ENCODE results near the gene SH3RF3. TPM values are rescaled to one million over a fixed set of nuclear protein-coding genes. Genes with fewer than 3 reads are reported as not detected.

Gene SH3RF3
- polyA plus RNA-seq, 1 of the 3 experiments (the other 2 are of a cell fraction), result 1.9 TPM

GRCh38 chr2:109417701-109418335 is 288.8 kb downstream of the SH3RF3 start:
- no peaks in the 10 kb centered on the region for H3K36me3 ChIP-seq (replicated peaks in 1 of 2; ENCODE audit: control insufficient read depth in 1 of 2, insufficient read depth in 2 of 2, low read length in 1 of 2)
- H3K4me2 ChIP-seq, result no peak overlapping the region
- no peak for DNase-seq
- TF ChIP-seq EZH2phosphoT487 (IDR thresholded peaks at IDR 0.05; ENCODE audit: borderline replicate concordance, low read depth), result no peak
- no peak for TF ChIP-seq IRF3 (IDR thresholded peaks at IDR 0.05; ENCODE audit: low read depth, low read length)
- TF ChIP-seq GATA2 (CRISPR knock-in tag; IDR thresholded peaks at IDR 0.05), result no peak
- no peak for TF ChIP-seq FOSL2 (IDR thresholded peaks at IDR 0.05; ENCODE audit: borderline replicate concordance, low read depth)
- no peak for TF ChIP-seq MXI1 (IDR thresholded peaks at IDR 0.05; ENCODE audit: low read depth, low read length)
- no peak for TF ChIP-seq GABPA (IDR thresholded peaks at IDR 0.05; ENCODE audit: low read depth)
- peaks cover 16% of the 10 kb centered on the region for H3F3A ChIP-seq (replicated peaks; ENCODE audit: insufficient read depth)
- H3K9me3 ChIP-seq, result no peaks in the 10 kb centered on the region
- peaks cover 9 to 11% of the 10 kb centered on the region in 2 experiments; a peak in 2 of 4 replicates for H3K4me1 ChIP-seq (ENCODE audit: control insufficient read depth in 1 of 2, insufficient read depth in 2 of 2, low read depth in 1 of 2, low read length in 1 of 2)
- H3K9ac ChIP-seq, result no peak overlapping the region
- H3K4me3 ChIP-seq (ENCODE audit: low read depth in 2 of 2, low read length in 1 of 2), result no peak overlapping the region
- no peaks in the 10 kb centered on the region for H3K27me3 ChIP-seq (ENCODE audit: insufficient read depth)
- H3K79me2 ChIP-seq (ENCODE audit: insufficient read depth), result no peaks in the 10 kb centered on the region
- peaks cover 5% of the 10 kb centered on the region; the same call in 1 of the 2 replicates for H4K20me1 ChIP-seq (ENCODE audit: insufficient read depth)
- POLR2A ChIA-PET, result no interaction called here
- no peak overlapping the region for H2AFZ ChIP-seq (ENCODE audit: low read depth)
- no peaks in the 10 kb centered on the region for H3K9me2 ChIP-seq
- H3K27ac ChIP-seq (ENCODE audit: low read depth in 2 of 2, low read length in 1 of 2), result no peak overlapping the region
- 84% methylated on average over 6 of the region's 10 CpGs for WGBS (ENCODE audit: low lambda C conversion rate)
- CTCF ChIA-PET, result interaction anchor here (1.4 kb wide), 1 partner anchor 93 kb away, joined by 4 read pairs; no protein-coding TSS in a partner anchor

GRCh38 chr2:109418716-109419115 is 289.7 kb downstream of the SH3RF3 start:
- Histone ChIP-seq H3K4me2 (no peak overlapping the region), H3K36me3 (replicated peaks in 1 of 2; ENCODE audit: control insufficient read depth in 1 of 2, insufficient read depth in 2 of 2, low read length in 1 of 2) (no peaks in the 10 kb centered on the region), H3K27ac (ENCODE audit: low read depth in 2 of 2, low read length in 1 of 2) (no peak overlapping the region), H3K9ac (no peak overlapping the region), H3K4me3 (ENCODE audit: low read depth in 2 of 2, low read length in 1 of 2) (no peak overlapping the region), H3K9me3 (no peaks in the 10 kb centered on the region), H3F3A (replicated peaks; ENCODE audit: insufficient read depth) (peaks cover 16% of the 10 kb centered on the region), H4K20me1 (ENCODE audit: insufficient read depth) (peaks cover 5% of the 10 kb centered on the region; the same call in 1 of the 2 replicates), H3K79me2 (ENCODE audit: insufficient read depth) (no peaks in the 10 kb centered on the region), H3K4me1 (ENCODE audit: control insufficient read depth in 1 of 2, insufficient read depth in 2 of 2, low read depth in 1 of 2, low read length in 1 of 2) (peaks cover 9 to 11% of the 10 kb centered on the region in 2 experiments; a peak in 2 of 4 replicates), H3K27me3 (ENCODE audit: insufficient read depth) (no peaks in the 10 kb centered on the region), H3K9me2 (no peaks in the 10 kb centered on the region), H2AFZ (ENCODE audit: low read depth) (no peak overlapping the region)
- 68% methylated on average over 3 of the region's 7 CpGs for WGBS (ENCODE audit: low lambda C conversion rate)
- no peak for DNase-seq
- ChIA-PET POLR2A (no interaction called here), CTCF (interaction anchor here (1.0 to 1.4 kb wide), 3 partner anchors 9 to 92 kb away, joined by 3 to 4 read pairs (median 4); no protein-coding TSS in a partner anchor)
- no peak for TF ChIP-seq FOXJ3 (CRISPR knock-in tag; IDR thresholded peaks at IDR 0.05)
- no peak for TF ChIP-seq MXI1 (IDR thresholded peaks at IDR 0.05; ENCODE audit: low read depth, low read length)
- TF ChIP-seq MEF2A (IDR thresholded peaks at IDR 0.05; ENCODE audit: borderline replicate concordance, low read depth), result no peak
- TF ChIP-seq NFIC (IDR thresholded peaks at IDR 0.05; ENCODE audit: borderline replicate concordance), result no peak
- no peak for TF ChIP-seq RCOR1 (IDR thresholded peaks at IDR 0.05; ENCODE audit: low read length)
- no peak for TF ChIP-seq GABPA (IDR thresholded peaks at IDR 0.05; ENCODE audit: low read depth)
- TF ChIP-seq IRF3 (IDR thresholded peaks at IDR 0.05; ENCODE audit: low read depth, low read length), result no peak
- TF ChIP-seq SIN3A (IDR thresholded peaks at IDR 0.05; ENCODE audit: borderline replicate concordance, low read depth, low read length), result no peak
- TF ChIP-seq TEAD4 (IDR thresholded peaks at IDR 0.05; ENCODE audit: borderline replicate concordance, insufficient read depth), result no peak
- no peak for TF ChIP-seq RAD21 (IDR thresholded peaks at IDR 0.05; ENCODE audit: low read length)
- no peak for TF ChIP-seq NRF1 (IDR thresholded peaks at IDR 0.05; ENCODE audit: low read depth, low read length)
- no peak for TF ChIP-seq FOXM1 (IDR thresholded peaks at IDR 0.05; ENCODE audit: low read depth)
- no peak for TF ChIP-seq ELF1 (IDR thresholded peaks at IDR 0.05)
- no peak for TF ChIP-seq EP300 (IDR thresholded peaks at IDR 0.05; ENCODE audit: borderline replicate concordance in 1 of 2, low read depth in 1 of 2, low read length in 1 of 2)
- TF ChIP-seq REST (IDR thresholded peaks at IDR 0.05; ENCODE audit: low read depth, low read length), result no peak
- no peak for TF ChIP-seq TAF1 (IDR thresholded peaks at IDR 0.05; ENCODE audit: borderline replicate concordance, low read depth, low read length)
- TF ChIP-seq YY1 (IDR thresholded peaks at IDR 0.05; ENCODE audit: low read depth), result no peak
- TF ChIP-seq SMC3 (IDR thresholded peaks at IDR 0.05; ENCODE audit: low read depth, low read length), result no peak

Measured in SK-N-SH (cell line).